Thyroid gland (tissue), 4 donors: Measurements from ENCODE around the gene GLYATL2.

Experiments
- CTCF ChIP-seq, 6 experiments: fragments of 200-600 bp in 3 of 6; fragments of 450-650 bp in 3 of 6; sonication (generic) in 3 of 6; IDR thresholded peaks; one replicate each; pipeline ENCODE4 v1.5.1; 2016 to 2019; ENCODE audit warnings: antibody characterized with exemption in 6 of 6, mild to moderate bottlenecking in 2 of 6, inconsistent platforms in 1 of 6, moderate library complexity in 1 of 6
- POLR2A ChIP-seq, 2 donors: fragments of 450-650 bp; IDR thresholded peaks; one replicate each; pipeline ENCODE4 v1.6.1; 2017; ENCODE audit warnings: antibody characterized with exemption in 2 of 2, mild to moderate bottlenecking in 2 of 2, moderate library complexity in 1 of 2

GRCh38 chr11:58844361-58845005 lies at the start of gene GLYATL2:
- no peak for TF ChIP-seq CTCF (IDR thresholded peaks at IDR 0.05)
- no peak for TF ChIP-seq POLR2A (IDR thresholded peaks at IDR 0.05)
